Caco-2 (cell line): Measurements from ENCODE around the gene STON2. TPM values are rescaled to one million over a fixed set of nuclear protein-coding genes. Genes with fewer than 3 reads are reported as not detected.

Experiments
- BruUV-seq: library from RNA; stranded (reverse); fragments of 400-500 nt; replicated peaks from 2 replicates; lab custom pipeline; 2021; lab: Mats Ljungman, UMichigan
- CTCF ChIA-PET: fragments of 300-600 bp; sonication (Branson Sonifier 250); formaldehyde crosslinking; loops from one replicate; lab custom pipeline; 2022; ENCODE audit warnings: antibody characterized with exemption; lab: Charles Lee
- POLR2A ChIA-PET: fragments of 300-600 bp; sonication (Branson Sonifier 250); formaldehyde crosslinking; loops from one replicate; lab custom pipeline; 2022; ENCODE audit warnings: antibody characterized with exemption; lab: Charles Lee
- DNase-seq, 2 experiments: peaks; one replicate each; pipeline versions ENCODE4 v3.0.0 to v3.0.0-alpha.2; 2020 to 2022
- H3K27me3 ChIP-seq: replicated peaks from 2 replicates; pipeline ENCODE4 v1.6.0; 2011; ENCODE audit warnings: low read length; ENCODE audit not compliant: control insufficient read depth, insufficient read depth
- H3K36me3 ChIP-seq: 2 replicates; pipeline ENCODE4 v1.5.1; 2011; ENCODE audit warnings: low read length; ENCODE audit not compliant: control insufficient read depth, insufficient read depth
- H3K4me1 ChIP-seq: fragments of 250-450 bp; sonication (Bioruptor Pico); 2 replicates; pipeline ENCODE4 v1.5.1; 2020; ENCODE audit warnings: mild to moderate bottlenecking
- H3K4me3 ChIP-seq: 2 replicates; pipeline ENCODE4 v1.5.1; 2011; ENCODE audit warnings: low read depth, mild to moderate bottlenecking, control low read depth, low read length
- H3K9me3 ChIP-seq: fragments of 250-450 bp; sonication (Bioruptor Pico); 2 replicates; pipeline ENCODE4 v1.5.1; 2020; ENCODE audit warnings: mild to moderate bottlenecking, moderate library complexity
- H3K27ac Mint-ChIP-seq: one replicate; pipeline ENCODE4 v1.8.0; 2022; ENCODE audit warnings: mixed read lengths; ENCODE audit not compliant: unreplicated experiment
- H3K27me3 Mint-ChIP-seq: one replicate; pipeline ENCODE4 v1.8.0; 2022; ENCODE audit warnings: mixed read lengths; ENCODE audit not compliant: insufficient read depth, unreplicated experiment
- H3K36me3 Mint-ChIP-seq: one replicate; pipeline ENCODE4 v1.8.0; 2022; ENCODE audit warnings: mild to moderate bottlenecking, mixed read lengths; ENCODE audit not compliant: insufficient read depth, unreplicated experiment
- H3K4me1 Mint-ChIP-seq: one replicate; pipeline ENCODE4 v1.8.0; 2022; ENCODE audit warnings: low read depth, mixed read lengths; ENCODE audit not compliant: unreplicated experiment
- H3K4me3 Mint-ChIP-seq: one replicate; pipeline ENCODE4 v1.8.0; 2022; ENCODE audit warnings: mild to moderate bottlenecking, moderate library complexity, mixed read lengths; ENCODE audit not compliant: unreplicated experiment
- H3K9me3 Mint-ChIP-seq: one replicate; pipeline ENCODE4 v1.8.0; 2022; ENCODE audit warnings: mixed read lengths; ENCODE audit not compliant: unreplicated experiment
- intact Hi-C: fragments of 100-400 bp; cut with micrococcal nuclease; formaldehyde crosslinking; loops from one replicate; pipeline ENCODE4 v1.10.0; 2022; ENCODE audit not compliant: unreplicated experiment
- total RNA-seq: library from RNA; stranded (reverse); gene quantifications from 2 replicates; pipeline ENCODE4 v1.2.3, GENCODE V29; 2022
- TF ChIP-seq, protein P1 (sequence below), 2 experiments: fragments of 200-600 bp in 1 of 2; IDR thresholded peaks; 1 replicate in 1 of 2; 2 replicates in 1 of 2; pipeline versions ENCODE4 v1.5.1 to v1.8.0; 2011 to 2022; ENCODE audit warnings: antibody characterized with exemption in 1 of 2, control low read depth in 1 of 2, inconsistent platforms in 1 of 2, low read depth in 1 of 2, low read length in 1 of 2, mild to moderate bottlenecking in 1 of 2, moderate library complexity in 1 of 2; ENCODE audit not compliant: insufficient read depth in 1 of 2, severe bottlenecking in 1 of 2, unreplicated experiment in 1 of 2

The STON2 gene
- total RNA-seq, 1 experiment from 2014 or later, result 43.5 TPM

DNA sequence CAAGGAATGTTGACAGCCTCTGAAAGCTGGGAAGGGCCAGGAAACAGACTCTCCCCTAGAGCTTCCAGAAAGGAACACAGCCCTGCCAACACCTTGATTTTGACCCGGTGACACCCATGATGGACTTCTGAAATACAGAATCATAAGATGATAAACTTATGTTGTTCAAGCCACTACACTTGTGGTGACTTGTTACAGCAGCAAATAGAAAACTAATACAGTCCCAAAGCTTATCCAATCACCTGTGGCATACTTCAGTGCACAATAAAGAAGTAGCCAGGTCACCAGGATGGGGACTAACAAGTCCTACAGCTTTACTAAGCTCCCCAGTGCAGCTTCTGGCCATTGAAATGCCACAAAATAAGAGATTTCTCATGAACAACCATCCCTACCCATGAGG lies 5.4 kb downstream of the STON2 start:
- Mint-ChIP-seq H3K9me3 (no peaks in the 10 kb centered on the region), H3K27ac (no peak overlapping the region), H3K27me3 (no peaks in the 10 kb centered on the region), H3K4me1 (no peaks in the 10 kb centered on the region), H3K36me3 (peaks cover 6% of the 10 kb centered on the region), H3K4me3 (no peak overlapping the region)
- Histone ChIP-seq H3K4me1 (peaks cover 17% of the 10 kb centered on the region), H3K9me3 (no peaks in the 10 kb centered on the region), H3K27me3 (no peaks in the 10 kb centered on the region), H3K36me3 (no peaks in the 10 kb centered on the region; the same call in 1 of the 2 replicates), H3K4me3 (no peak overlapping the region)
- DNase-seq, result no peak
- ChIA-PET POLR2A (no interaction called here), CTCF (no interaction called here)
- no TSS peak for BruUV-seq
- TF ChIP-seq, protein P1, sequence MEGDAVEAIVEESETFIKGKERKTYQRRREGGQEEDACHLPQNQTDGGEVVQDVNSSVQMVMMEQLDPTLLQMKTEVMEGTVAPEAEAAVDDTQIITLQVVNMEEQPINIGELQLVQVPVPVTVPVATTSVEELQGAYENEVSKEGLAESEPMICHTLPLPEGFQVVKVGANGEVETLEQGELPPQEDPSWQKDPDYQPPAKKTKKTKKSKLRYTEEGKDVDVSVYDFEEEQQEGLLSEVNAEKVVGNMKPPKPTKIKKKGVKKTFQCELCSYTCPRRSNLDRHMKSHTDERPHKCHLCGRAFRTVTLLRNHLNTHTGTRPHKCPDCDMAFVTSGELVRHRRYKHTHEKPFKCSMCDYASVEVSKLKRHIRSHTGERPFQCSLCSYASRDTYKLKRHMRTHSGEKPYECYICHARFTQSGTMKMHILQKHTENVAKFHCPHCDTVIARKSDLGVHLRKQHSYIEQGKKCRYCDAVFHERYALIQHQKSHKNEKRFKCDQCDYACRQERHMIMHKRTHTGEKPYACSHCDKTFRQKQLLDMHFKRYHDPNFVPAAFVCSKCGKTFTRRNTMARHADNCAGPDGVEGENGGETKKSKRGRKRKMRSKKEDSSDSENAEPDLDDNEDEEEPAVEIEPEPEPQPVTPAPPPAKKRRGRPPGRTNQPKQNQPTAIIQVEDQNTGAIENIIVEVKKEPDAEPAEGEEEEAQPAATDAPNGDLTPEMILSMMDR (IDR thresholded peaks at IDR 0.05; ENCODE audit: insufficient read depth in 1 of 2, low read depth in 1 of 2, low read length in 1 of 2, severe bottlenecking in 1 of 2, unreplicated experiment in 1 of 2), result no peak
- intact Hi-C loops, result no loop called here

DNA sequence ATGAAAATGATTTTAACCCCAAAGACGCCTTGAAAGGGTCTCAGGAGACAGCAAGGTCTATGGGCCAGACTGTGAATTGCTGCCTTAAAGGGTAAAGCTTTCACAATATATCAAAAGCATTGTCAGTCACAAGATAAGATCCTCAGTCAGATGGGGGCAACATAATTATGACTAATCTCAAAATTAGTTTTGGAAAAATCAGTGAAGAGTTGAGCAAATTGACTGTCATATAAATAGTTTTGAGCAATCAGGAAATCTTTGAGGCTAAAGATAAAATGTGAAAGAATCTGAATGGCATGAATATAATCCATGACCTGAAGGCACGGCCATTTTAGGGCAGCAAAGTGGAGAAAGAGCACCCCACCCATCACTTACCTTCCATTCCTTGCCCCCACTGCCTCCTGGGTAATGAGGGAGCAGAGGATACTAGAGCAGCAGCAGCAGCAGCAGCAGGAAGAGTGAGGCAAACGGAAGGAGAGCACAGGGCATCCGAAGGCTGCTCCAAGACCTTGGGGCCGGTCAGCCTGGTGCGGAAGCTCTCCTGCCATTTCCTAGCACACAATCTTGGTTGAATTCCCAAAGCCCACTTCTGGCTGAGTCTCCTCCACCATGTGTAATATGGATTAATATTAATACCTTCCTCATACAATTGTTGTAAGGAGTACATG lies 7.0 kb downstream of the STON2 start:
- ChIA-PET CTCF (no interaction called here), POLR2A (no interaction called here)
- Mint-ChIP-seq H3K4me1 (no peaks in the 10 kb centered on the region), H3K27me3 (no peaks in the 10 kb centered on the region), H3K36me3 (peaks cover 6% of the 10 kb centered on the region), H3K4me3 (no peak overlapping the region), H3K27ac (no peak overlapping the region), H3K9me3 (no peaks in the 10 kb centered on the region)
- BruUV-seq, result no TSS peak
- no peak overlapping the region for H3K4me3 ChIP-seq
- no peaks in the 10 kb centered on the region for H3K27me3 ChIP-seq
- intact Hi-C loops, result no loop called here
- peak in 1 of 2 experiments; percentile 9 for DNase-seq
- peaks cover 17% of the 10 kb centered on the region for H3K4me1 ChIP-seq
- TF ChIP-seq, protein P1 (IDR thresholded peaks at IDR 0.05; ENCODE audit: insufficient read depth in 1 of 2, low read depth in 1 of 2, low read length in 1 of 2, severe bottlenecking in 1 of 2, unreplicated experiment in 1 of 2), result no peak
- no peaks in the 10 kb centered on the region; the same call in 1 of the 2 replicates for H3K36me3 ChIP-seq
- H3K9me3 ChIP-seq, result no peaks in the 10 kb centered on the region

DNA sequence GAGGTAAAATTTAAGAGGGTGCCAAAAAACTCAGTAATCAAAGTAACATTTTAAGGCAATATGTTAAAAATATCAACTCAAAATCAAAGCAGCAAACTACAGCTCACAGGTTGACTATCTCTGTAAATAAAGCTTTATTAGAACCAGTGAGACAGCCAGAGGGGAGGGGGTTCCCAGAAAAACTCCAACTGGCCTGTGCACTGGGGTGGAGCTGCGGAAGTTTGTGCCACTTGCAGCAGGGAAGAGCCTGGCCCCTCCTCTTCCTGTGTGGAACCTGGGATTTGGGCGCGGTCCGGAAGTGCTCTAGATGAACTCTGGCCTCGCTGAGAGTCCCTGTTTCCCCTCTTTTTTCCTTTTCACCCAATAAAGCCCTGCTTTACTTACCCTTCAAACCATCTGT lies 8.1 kb downstream of the STON2 start:
- Mint-ChIP-seq H3K4me1 (no peaks in the 10 kb centered on the region), H3K27me3 (no peaks in the 10 kb centered on the region), H3K36me3 (peaks cover 6% of the 10 kb centered on the region), H3K9me3 (no peaks in the 10 kb centered on the region), H3K27ac (no peak overlapping the region), H3K4me3 (no peak overlapping the region)
- ChIA-PET CTCF (no interaction called here), POLR2A (no interaction called here)
- intact Hi-C loops, result no loop called here
- Histone ChIP-seq H3K27me3 (no peaks in the 10 kb centered on the region), H3K4me3 (no peak overlapping the region), H3K36me3 (no peaks in the 10 kb centered on the region; the same call in 1 of the 2 replicates), H3K9me3 (no peaks in the 10 kb centered on the region), H3K4me1 (peaks cover 17% of the 10 kb centered on the region)
- no TSS peak for BruUV-seq
- TF ChIP-seq, protein P1 (IDR thresholded peaks at IDR 0.05; ENCODE audit: insufficient read depth in 1 of 2, low read depth in 1 of 2, low read length in 1 of 2, severe bottlenecking in 1 of 2, unreplicated experiment in 1 of 2), result no peak
- DNase-seq, result no peak
